Iris pigment epithelial cell (primary cell): ENCODE results near the gene GPR137B.
"Not testable (repeated sequence)": the region's sequence is repeated elsewhere in the genome, so short reads cannot be mapped to it uniquely, and the experiment has no call there.

Experiments
- DNase-seq: peaks from one replicate; pipeline ENCODE4 v3.0.0-alpha.2; 2011; ENCODE audit warnings: low read depth

Gene GPR137B

DNA sequence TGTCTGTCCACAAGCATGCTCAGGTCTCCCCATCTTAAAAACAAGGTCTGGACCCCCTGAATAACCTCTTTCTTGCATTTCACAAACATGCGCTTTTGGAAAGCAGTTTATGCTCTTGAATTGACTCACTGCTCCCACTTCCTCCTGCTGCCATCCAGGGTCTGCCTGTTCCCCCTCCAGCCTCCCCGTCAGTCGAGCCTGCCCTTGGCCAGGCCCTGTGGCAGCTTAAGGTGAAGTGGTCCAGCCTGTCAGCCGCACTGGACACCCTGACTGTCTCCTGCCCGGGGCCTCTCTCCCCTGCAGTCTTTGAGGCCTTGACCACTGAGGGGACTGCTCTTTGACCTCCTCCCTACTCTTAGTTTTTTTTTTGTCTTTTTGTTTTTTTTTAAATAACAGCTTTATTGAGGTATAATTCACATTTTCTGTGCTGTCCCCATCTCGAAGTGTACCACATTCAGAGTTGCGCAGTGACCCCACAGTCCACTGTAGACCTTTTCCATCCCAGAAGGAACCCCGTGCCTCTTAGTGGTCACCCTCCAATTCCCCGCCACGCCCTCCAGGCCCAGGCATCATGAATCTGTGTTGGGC is 18.3 kb downstream of the GPR137B start:
- DNase-seq = no peak

GRCh38 chr1:236161230-236161629 is 18.9 kb downstream of the GPR137B start:
- DNase-seq = no peak

DNA sequence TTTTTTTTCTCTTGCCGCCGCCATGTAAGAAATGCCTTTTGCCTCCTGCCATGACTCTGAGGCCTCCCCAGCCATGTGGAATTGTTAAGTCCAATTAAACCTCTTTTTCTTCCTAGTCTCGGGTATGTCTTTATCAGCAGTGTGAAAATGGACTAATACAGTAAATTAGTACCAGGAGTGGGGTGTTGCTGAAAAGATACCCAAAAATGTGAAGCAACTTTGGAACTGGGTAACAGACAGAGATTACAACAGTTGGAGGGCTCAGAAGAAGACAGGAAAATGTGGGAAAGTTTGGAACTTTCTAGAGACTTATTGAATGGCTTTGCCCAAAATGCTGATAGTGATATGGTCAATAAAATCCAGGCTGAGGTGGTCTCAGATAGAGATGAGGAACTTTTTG is 19.4 kb downstream of the GPR137B start:
- DNase-seq = not testable (repeated sequence)

DNA sequence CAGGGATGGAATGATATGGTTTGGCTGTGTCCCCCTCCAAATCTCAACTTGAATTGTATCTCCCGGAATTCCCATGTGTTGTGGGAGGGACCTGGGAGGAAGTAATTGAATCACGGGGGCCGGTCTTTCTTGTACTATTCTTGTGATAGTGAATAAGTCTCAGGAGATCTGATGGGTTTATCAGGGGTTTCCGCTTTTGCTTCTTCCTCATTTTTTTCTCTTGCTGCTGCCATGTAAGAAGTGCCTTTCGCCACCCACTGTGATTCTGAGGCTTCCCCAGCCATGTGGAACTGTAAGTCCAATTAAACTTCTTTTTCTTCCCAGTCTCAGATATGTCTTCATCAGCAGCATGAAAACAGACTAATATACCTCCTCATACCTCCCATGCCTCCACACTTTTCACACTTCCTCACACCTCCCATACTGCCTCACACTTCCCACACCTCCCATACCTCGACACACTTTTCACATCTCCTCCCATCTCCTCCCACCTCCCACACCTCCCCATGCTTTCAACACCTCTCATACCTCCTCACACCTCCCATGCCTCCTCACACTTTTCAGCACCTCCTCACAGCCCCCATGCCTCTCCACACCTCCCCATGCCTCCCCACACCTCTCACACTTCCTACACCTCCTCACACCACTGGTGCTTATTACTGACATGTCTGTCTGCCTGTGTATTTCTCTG is 21.3 kb downstream of the GPR137B start:
- DNase-seq = no peak

DNA sequence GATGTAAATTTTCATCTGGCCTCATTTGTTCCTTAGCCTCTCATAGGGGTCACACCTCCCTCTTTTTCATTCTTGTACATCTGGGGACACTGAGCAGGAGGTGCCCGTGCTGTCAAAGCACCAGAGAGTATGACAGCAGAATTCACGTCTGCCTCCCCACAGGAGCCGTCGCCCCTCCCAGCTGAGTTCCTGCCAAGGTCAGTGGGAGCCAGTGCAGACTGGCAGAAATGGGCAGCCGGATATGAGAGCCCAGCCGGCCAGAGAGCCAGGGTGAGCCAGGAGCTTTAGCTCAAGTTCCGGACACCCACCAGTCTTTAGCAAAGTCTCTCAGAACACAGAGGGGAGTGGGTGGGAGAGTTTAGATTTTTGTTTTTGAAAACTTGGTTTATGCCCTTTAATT is 21.9 kb downstream of the GPR137B start:
- no peak for DNase-seq

GRCh38 chr1:236165238-236165981 is 23.1 kb downstream of the GPR137B start:
- DNase-seq = no peak

DNA sequence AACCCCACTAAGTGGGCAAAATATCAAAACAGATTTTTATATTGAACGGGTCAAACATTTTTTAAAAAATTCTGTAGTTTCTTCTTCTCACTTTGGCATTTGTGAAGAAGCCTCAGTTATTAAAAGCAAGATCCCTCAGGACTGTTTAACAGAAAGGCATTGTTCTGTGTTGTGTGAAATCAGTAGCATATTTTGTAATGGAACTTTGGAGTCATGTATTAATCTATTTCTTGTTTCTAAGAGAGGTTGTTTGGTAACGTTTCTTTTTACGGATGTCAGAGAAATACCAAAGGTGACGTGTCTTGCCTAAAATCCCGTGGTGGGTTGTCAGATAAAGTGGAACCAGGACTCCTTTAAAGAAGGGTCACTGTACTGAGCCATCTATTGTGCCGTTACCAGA is 23.7 kb downstream of the GPR137B start:
- DNase-seq = no peak

DNA sequence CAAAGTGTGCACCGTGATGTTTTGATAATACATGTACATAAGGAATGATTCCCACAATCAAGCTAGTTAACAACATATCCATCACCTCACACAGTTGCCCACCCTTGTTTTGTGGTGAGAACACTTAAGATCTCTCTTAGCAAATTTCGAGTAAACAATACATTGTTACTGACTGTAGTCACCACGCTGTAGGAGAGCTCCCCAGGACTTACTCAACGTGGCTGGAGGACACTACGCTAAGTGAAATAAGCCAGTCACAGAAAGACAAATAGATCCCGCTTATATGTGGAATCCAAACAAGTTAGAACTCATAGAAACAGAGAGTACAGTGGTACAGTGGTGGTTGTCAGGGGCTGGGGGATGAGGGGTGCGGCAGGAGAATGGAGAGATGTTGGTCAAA is 24.8 kb downstream of the GPR137B start:
- DNase-seq = peak; percentile 41

GRCh38 chr1:236167578-236167977 is 25.2 kb downstream of the GPR137B start:
- DNase-seq = no peak

DNA sequence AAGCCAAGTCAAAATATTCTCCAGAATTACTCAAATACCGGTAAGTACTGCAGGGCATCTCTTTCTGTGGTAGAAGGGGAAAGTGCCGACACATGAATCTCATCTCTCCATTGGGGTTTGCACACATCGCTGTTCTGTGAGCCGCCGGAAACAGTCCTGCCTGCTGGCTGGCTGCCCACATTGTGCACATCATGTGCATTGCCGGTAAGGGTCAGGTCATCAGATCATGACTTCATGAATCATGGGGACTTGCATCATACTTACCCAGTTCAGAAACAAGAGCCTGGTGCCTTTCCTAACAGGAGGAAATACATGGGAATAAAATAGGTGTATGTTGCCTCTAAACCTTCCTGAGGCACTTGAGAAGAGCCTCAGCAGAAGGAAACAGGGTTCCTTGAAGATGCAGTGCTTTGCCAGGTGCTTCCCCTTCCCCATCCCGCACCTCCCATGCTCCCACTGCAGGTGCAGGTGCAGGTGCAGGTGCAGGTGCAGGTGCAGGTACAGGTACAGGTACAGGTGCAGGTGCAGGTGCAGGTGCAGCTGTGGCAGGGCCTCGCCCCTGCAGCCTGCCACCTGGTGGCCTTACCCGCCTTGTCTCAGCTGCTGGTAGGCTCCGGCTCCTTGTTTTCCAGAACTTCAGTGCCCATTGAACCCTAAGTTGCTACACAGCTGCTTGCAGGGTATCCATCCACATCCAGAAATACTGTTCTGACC is 26.5 kb downstream of the GPR137B start:
- DNase-seq = peak; percentile 90

DNA sequence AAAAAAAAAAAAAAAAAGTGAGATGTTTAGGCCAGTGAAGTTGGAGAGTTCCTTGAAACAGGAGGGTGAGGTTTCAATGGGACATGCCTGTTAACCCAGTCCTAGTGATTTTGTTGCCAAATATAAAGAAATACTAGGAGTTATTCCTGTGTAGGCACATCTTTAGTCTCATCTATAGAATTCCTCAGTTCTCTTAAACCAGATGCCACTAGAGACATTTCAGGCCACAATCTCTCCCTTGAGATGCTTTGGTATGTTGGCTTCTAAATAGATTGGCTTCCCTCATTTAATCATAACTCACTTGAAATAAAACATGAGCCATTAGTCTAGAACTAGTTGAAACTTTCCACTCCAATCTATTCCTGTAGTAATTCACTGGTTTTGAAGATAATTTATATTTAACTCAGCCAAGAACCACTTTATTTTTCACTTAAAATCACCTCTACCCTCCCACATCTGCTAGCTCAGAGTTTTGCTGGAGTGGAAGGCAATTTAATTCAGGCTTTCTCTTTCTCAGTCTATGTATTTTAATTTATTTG is 29.8 kb downstream of the GPR137B start:
- DNase-seq = no peak

DNA sequence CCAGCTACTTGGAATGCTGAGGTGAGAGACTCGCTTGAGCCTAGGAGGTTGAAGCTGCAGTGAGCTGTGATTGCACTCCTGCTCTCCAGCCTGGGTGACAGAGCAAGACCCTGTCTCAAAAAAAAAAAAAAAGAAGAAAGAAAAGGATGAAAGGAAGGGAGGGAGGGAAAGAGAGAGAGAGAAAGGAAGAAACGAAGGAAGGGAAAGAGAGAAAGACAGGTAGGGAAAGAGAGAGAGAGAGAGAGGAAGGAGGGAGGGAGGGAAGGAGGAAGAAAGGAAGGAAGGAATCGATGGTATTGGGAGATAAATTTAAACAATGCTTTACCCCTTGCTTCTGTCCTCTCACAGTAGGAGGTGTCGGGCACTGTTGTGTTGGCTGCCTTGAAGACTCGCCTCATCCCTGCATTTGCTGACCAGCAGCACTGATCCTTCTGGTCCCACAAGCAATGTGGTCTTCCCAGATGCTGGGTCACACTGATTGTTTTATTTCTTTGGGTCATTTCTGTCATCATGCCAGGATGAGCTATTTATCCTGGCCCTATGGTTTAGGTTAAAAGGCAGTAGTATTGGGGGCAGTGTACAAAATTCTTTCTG is 30.9 kb downstream of the GPR137B start:
- DNase-seq = no peak

- DNase-seq = no peak
These were observed 33.5 kb downstream of the GPR137B start for GRCh38 chr1:236175642-236176336.

GRCh38 chr1:236176337-236177336 is 34.3 kb downstream of the GPR137B start:
- no peak for DNase-seq

DNA sequence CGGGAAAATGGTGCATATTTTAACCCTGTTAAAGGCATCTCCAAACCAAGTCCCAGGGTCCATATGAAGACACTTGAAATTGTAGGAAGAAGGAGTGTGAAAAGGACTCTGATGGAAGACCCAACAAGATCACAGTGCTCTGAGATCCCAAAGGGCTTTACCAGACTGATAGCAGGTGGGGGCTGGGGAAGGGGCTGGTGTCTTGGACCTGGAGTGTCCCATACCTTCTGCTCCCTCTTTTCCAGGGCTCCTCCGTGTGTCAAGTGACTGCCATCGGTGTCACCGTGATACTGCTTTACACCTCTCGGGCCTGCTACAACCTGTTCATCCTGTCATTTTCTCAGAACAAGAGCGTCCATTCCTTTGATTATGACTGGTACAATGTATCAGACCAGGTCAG is 37.3 kb downstream of the GPR137B start:
- DNase-seq = no peak

DNA sequence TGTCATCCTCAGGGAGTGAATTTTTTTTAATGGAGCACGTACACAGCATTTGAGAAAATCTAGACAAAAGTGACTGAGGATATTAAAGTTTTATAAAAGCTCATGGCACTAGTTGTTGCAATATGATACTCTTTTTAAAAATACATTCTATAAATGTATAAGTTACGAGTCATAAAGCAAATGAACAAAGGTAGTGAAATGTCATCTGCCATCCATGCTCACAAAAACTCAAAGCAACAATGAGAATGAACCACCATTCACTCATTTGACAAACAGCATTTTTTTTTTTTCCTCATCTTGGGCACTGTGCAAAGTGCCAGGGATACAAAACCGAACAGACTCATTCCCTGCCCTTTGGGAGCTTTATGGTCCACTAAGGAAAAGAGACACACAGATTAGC is 38.7 kb downstream of the GPR137B start:
- peak; percentile 33 for DNase-seq

- DNase-seq = no peak
These were observed 43.3 kb downstream of the GPR137B start for GRCh38 chr1:236185687-236186086.

- not testable (repeated sequence) for DNase-seq
These were observed 44.1 kb downstream of the GPR137B start for GRCh38 chr1:236186471-236186870.

DNA sequence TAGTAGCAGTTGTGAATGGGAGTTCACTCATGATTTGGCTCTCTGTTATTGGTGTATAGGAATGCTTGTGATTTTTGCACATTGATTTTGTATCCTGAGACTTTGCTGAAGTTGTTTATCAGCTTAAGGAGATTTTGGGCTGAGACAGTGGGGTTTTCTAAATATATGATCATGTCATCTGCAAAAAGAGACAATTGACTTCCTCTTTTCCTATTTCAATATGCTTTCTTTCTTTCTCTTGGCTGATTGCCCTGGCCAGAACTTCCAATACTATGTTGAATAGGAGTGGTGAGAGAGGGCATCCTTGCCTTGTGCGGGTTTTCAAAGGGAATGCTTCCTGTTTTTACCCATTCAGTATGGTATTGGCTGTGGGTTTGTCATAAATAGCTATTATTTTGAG is 45.7 kb downstream of the GPR137B start:
- not testable (repeated sequence) for DNase-seq

DNA sequence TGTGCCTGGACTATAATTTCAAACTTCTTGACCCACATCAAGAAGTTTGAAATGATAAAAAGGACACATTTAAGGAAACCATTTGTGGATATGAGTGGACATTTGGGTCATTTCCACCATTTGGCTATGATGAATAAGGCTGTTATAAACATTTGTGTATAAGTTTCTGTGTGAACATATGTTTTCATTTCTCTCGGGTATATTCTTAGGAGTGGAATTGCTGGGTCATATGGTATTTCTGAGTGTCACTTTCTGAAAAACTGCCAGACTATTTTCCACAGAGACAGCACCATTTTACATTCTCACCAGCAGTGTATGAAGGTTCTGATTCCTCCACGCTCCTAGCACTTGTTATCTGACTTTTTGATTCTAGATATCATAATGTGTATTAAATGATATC is 50.8 kb downstream of the GPR137B start:
- DNase-seq = no peak
